ENCODE measurements around the gene WFDC5.

GRCh38 chr20:45156713-45157112 is 41.7 kb upstream of the WFDC5 start:
- TF ChIP-seq TCF12 (IDR thresholded peaks at IDR 0.05; ENCODE audit: low read depth) (no peak), EP300 (IDR thresholded peaks at IDR 0.05; ENCODE audit: borderline replicate concordance) (no peak), USF1 (IDR thresholded peaks at IDR 0.05) (no peak), CEBPB (IDR thresholded peaks at IDR 0.05) (no peak), RAD21 (IDR thresholded peaks at IDR 0.05; ENCODE audit: low read depth) (no peak), NFIC (IDR thresholded peaks at IDR 0.05) (no peak), EGR1 (IDR thresholded peaks at IDR 0.05) (no peak), MAX (IDR thresholded peaks at IDR 0.05) (no peak), TEAD4 (IDR thresholded peaks at IDR 0.05) (no peak)
- TF ChIP-seq, protein P1, sequence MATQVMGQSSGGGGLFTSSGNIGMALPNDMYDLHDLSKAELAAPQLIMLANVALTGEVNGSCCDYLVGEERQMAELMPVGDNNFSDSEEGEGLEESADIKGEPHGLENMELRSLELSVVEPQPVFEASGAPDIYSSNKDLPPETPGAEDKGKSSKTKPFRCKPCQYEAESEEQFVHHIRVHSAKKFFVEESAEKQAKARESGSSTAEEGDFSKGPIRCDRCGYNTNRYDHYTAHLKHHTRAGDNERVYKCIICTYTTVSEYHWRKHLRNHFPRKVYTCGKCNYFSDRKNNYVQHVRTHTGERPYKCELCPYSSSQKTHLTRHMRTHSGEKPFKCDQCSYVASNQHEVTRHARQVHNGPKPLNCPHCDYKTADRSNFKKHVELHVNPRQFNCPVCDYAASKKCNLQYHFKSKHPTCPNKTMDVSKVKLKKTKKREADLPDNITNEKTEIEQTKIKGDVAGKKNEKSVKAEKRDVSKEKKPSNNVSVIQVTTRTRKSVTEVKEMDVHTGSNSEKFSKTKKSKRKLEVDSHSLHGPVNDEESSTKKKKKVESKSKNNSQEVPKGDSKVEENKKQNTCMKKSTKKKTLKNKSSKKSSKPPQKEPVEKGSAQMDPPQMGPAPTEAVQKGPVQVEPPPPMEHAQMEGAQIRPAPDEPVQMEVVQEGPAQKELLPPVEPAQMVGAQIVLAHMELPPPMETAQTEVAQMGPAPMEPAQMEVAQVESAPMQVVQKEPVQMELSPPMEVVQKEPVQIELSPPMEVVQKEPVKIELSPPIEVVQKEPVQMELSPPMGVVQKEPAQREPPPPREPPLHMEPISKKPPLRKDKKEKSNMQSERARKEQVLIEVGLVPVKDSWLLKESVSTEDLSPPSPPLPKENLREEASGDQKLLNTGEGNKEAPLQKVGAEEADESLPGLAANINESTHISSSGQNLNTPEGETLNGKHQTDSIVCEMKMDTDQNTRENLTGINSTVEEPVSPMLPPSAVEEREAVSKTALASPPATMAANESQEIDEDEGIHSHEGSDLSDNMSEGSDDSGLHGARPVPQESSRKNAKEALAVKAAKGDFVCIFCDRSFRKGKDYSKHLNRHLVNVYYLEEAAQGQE (IDR thresholded peaks at IDR 0.05; ENCODE audit: low read depth) = no peak

All from Ishikawa (cell line).